Measurements from ENCODE around the gene STMN1.

The STMN1 gene

GRCh38 chr1:25918615-25919014, 12.4 kb upstream of the STMN1 start:
- no peak for DNase-seq

- DNase-seq, result no peak
Observed at GRCh38 chr1:25917996-25918395, 11.8 kb upstream of the STMN1 start.

- no peak for DNase-seq
Observed at GRCh38 chr1:25916460-25916859, 10.2 kb upstream of the STMN1 start.

- no peak for DNase-seq
Observed at GRCh38 chr1:25914074-25914995, 8.1 kb upstream of the STMN1 start.

- DNase-seq, result no peak
Observed at GRCh38 chr1:25913206-25913605, 7.0 kb upstream of the STMN1 start.

- no peak for DNase-seq
Observed at GRCh38 chr1:25912076-25912831, 6.0 kb upstream of the STMN1 start.

- no peak for DNase-seq
Observed at GRCh38 chr1:25911162-25911561, 4.9 kb upstream of the STMN1 start.

GRCh38 chr1:25909040-25909439, 2.8 kb upstream of the STMN1 start:
- no peak for DNase-seq

GRCh38 chr1:25908161-25908560, 1.9 kb upstream of the STMN1 start:
- no peak for DNase-seq

GRCh38 chr1:25907601-25908000, 1.4 kb upstream of the STMN1 start:
- no peak for DNase-seq

- DNase-seq, result no peak
Observed at GRCh38 chr1:25906644-25907300, 553 bp upstream of the STMN1 start.

GRCh38 chr1:25904943-25905679, 1.1 kb downstream of the STMN1 start:
- peak; percentile 84 for DNase-seq

- DNase-seq, result no peak
Observed at GRCh38 chr1:25903986-25904385, 2.2 kb downstream of the STMN1 start.

GRCh38 chr1:25902462-25902861, 3.8 kb downstream of the STMN1 start:
- DNase-seq, result no peak

- no peak for DNase-seq
Observed at GRCh38 chr1:25900219-25900618, 6.0 kb downstream of the STMN1 start.

- DNase-seq, result no peak
Observed at GRCh38 chr1:25899792-25900191, 6.4 kb downstream of the STMN1 start.

- no peak for DNase-seq
Observed at GRCh38 chr1:25898223-25899015, 7.8 kb downstream of the STMN1 start.

GRCh38 chr1:25897754-25898153, 8.5 kb downstream of the STMN1 start:
- no peak for DNase-seq

GRCh38 chr1:25896266-25896665, 10.0 kb downstream of the STMN1 start:
- DNase-seq, result no peak

- DNase-seq, result peak; percentile 84
Observed at GRCh38 chr1:25895365-25895990, 10.7 kb downstream of the STMN1 start.

GRCh38 chr1:25893116-25893515, 13.1 kb downstream of the STMN1 start:
- DNase-seq, result no peak

- DNase-seq, result no peak
Observed at GRCh38 chr1:25891606-25892005, 14.6 kb downstream of the STMN1 start.
